ENCODE results near the gene RPS6KB2. TPM values are rescaled to one million over a fixed set of nuclear protein-coding genes. Genes with fewer than 3 reads are reported as not detected.
A peak's percentile ranks its signal among the peaks of the same experiment; 100 is the strongest.

RPS6KB2 gene
- total and polyA plus RNA-seq, 2 experiments from 2014 or later, result 29.5 to 41.3 TPM

- H3K4me1 ChIP-seq (ENCODE audit: insufficient read depth), result peaks cover 17% of the 10 kb centered on the region
- H3F3A ChIP-seq (replicated peaks; ENCODE audit: low read depth), result 0 out of 2 replicates have a peak, but pooled peaks cover 6% of the 10 kb centered on the region
- H3K36me3 Mint-ChIP-seq (ENCODE audit: low read depth), result peaks cover 47% of the 10 kb centered on the region
- peaks cover 40% of the 10 kb centered on the region for H3K4me1 Mint-ChIP-seq
- TF ChIP-seq NANOG (IDR thresholded peaks at IDR 0.05; ENCODE audit: borderline replicate concordance) (no peak), JUNB (IDR thresholded peaks at IDR 0.05; ENCODE audit: unreplicated experiment) (no peak), CREB1 (CRISPR knock-in tag; IDR thresholded peaks at IDR 0.05; ENCODE audit: low read depth) (no peak), ZNF331 (CRISPR knock-in tag; IDR thresholded peaks at IDR 0.05; ENCODE audit: low read depth) (no peak), EZH2 (IDR thresholded peaks at IDR 0.05; ENCODE audit: low read depth, unreplicated experiment) (no peak), EZH2phosphoT487 (IDR thresholded peaks at IDR 0.05; ENCODE audit: unreplicated experiment) (no peak), CTCF (conservative IDR thresholded peaks at IDR 0.05; ENCODE audit: low read depth in 2 of 2) (no peak), ZNF114 (CRISPR knock-in tag; IDR thresholded peaks at IDR 0.05) (no peak), ZNF462 (CRISPR knock-in tag; IDR thresholded peaks at IDR 0.05) (no peak), STAT1 (IDR thresholded peaks at IDR 0.05; ENCODE audit: unreplicated experiment) (no peak), POLR2AphosphoS5 (IDR thresholded peaks at IDR 0.05; ENCODE audit: low read depth) (no peak)
- TF ChIP-seq, protein P1, sequence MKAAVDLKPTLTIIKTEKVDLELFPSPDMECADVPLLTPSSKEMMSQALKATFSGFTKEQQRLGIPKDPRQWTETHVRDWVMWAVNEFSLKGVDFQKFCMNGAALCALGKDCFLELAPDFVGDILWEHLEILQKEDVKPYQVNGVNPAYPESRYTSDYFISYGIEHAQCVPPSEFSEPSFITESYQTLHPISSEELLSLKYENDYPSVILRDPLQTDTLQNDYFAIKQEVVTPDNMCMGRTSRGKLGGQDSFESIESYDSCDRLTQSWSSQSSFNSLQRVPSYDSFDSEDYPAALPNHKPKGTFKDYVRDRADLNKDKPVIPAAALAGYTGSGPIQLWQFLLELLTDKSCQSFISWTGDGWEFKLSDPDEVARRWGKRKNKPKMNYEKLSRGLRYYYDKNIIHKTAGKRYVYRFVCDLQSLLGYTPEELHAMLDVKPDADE (IDR thresholded peaks at IDR 0.05), result no peak
- TF ChIP-seq, protein P2, sequence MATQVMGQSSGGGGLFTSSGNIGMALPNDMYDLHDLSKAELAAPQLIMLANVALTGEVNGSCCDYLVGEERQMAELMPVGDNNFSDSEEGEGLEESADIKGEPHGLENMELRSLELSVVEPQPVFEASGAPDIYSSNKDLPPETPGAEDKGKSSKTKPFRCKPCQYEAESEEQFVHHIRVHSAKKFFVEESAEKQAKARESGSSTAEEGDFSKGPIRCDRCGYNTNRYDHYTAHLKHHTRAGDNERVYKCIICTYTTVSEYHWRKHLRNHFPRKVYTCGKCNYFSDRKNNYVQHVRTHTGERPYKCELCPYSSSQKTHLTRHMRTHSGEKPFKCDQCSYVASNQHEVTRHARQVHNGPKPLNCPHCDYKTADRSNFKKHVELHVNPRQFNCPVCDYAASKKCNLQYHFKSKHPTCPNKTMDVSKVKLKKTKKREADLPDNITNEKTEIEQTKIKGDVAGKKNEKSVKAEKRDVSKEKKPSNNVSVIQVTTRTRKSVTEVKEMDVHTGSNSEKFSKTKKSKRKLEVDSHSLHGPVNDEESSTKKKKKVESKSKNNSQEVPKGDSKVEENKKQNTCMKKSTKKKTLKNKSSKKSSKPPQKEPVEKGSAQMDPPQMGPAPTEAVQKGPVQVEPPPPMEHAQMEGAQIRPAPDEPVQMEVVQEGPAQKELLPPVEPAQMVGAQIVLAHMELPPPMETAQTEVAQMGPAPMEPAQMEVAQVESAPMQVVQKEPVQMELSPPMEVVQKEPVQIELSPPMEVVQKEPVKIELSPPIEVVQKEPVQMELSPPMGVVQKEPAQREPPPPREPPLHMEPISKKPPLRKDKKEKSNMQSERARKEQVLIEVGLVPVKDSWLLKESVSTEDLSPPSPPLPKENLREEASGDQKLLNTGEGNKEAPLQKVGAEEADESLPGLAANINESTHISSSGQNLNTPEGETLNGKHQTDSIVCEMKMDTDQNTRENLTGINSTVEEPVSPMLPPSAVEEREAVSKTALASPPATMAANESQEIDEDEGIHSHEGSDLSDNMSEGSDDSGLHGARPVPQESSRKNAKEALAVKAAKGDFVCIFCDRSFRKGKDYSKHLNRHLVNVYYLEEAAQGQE (IDR thresholded peaks at IDR 0.05; ENCODE audit: unreplicated experiment), result no peak
- H3K27ac Mint-ChIP-seq, result peak overlapping the region; percentile 87; the same call in 1 of the 2 replicates
- peaks cover 15% of the 10 kb centered on the region for H3K79me2 ChIP-seq (replicated peaks; ENCODE audit: insufficient read depth)
- H3K27ac ChIP-seq (ENCODE audit: low read depth), result peak overlapping the region; percentile 63; the same call in 1 of the 2 replicates
- peaks cover 19% of the 10 kb centered on the region for H3K27me3 Mint-ChIP-seq (ENCODE audit: insufficient read depth, low read depth, poor library complexity)
- H3K4me3 ChIP-seq, result no peak overlapping the region
- DNase-seq (ENCODE audit: low spot score), result no peak
- H3K9me3 Mint-ChIP-seq, result no peaks in the 10 kb centered on the region
- no peaks in the 10 kb centered on the region for H3K9me2 ChIP-seq (ENCODE audit: insufficient read depth)
- no peak overlapping the region for H3K4me3 Mint-ChIP-seq
- H3K36me3 ChIP-seq (ENCODE audit: insufficient read depth), result no peaks in the 10 kb centered on the region
- no peak for ATAC-seq
- H2AFZ ChIP-seq, result no peak overlapping the region
- peak overlapping the region; percentile 72 for H3K4me2 ChIP-seq
- H4K20me1 ChIP-seq (replicated peaks; ENCODE audit: insufficient read depth), result peaks cover 7% of the 10 kb centered on the region; the same call in 1 of the 2 replicates
- H3K27me3 ChIP-seq (ENCODE audit: insufficient read depth), result no peaks in the 10 kb centered on the region
Observed at GRCh38 chr11:67395555-67396258, 32.6 kb upstream of the RPS6KB2 start.
